ENCODE measurements around the gene PICALM.

PICALM gene

DNA sequence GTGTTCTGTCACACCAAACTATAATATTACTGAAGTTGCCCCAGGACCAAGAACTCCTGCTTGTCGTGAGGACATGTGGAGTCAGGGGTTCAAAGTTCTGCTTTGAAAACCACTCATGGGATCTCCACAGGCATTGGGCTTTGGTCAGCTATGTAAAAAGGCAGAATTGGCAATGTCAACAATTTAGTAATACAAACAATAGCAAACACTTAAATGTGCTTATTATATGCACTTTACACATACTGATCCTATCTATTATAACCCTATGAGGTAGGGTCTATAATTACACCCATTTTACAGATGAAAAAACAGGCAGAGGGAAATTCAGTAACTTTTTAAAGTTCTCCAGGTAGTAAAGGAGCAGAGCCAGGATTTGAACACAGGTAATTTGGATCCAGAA lies 119.1 kb downstream of the PICALM start (continued):
- TF ChIP-seq, protein P1, sequence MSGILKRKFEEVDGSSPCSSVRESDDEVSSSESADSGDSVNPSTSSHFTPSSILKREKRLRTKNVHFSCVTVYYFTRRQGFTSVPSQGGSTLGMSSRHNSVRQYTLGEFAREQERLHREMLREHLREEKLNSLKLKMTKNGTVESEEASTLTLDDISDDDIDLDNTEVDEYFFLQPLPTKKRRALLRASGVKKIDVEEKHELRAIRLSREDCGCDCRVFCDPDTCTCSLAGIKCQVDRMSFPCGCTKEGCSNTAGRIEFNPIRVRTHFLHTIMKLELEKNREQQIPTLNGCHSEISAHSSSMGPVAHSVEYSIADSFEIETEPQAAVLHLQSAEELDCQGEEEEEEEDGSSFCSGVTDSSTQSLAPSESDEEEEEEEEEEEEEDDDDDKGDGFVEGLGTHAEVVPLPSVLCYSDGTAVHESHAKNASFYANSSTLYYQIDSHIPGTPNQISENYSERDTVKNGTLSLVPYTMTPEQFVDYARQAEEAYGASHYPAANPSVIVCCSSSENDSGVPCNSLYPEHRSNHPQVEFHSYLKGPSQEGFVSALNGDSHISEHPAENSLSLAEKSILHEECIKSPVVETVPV (CRISPR knock-in tag; IDR thresholded peaks at IDR 0.05), result no peak
- TF ChIP-seq, protein P2, sequence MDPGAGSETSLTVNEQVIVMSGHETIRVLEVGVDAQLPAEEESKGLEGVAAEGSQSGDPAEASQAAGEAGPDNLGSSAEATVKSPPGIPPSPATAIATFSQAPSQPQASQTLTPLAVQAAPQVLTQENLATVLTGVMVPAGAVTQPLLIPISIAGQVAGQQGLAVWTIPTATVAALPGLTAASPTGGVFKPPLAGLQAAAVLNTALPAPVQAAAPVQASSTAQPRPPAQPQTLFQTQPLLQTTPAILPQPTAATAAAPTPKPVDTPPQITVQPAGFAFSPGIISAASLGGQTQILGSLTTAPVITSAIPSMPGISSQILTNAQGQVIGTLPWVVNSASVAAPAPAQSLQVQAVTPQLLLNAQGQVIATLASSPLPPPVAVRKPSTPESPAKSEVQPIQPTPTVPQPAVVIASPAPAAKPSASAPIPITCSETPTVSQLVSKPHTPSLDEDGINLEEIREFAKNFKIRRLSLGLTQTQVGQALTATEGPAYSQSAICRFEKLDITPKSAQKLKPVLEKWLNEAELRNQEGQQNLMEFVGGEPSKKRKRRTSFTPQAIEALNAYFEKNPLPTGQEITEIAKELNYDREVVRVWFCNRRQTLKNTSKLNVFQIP (CRISPR knock-in tag; IDR thresholded peaks at IDR 0.05; ENCODE audit: borderline replicate concordance, low read depth), result no peak
- no peak for TF ChIP-seq ZFP3 (CRISPR knock-in tag; IDR thresholded peaks at IDR 0.05)

DNA sequence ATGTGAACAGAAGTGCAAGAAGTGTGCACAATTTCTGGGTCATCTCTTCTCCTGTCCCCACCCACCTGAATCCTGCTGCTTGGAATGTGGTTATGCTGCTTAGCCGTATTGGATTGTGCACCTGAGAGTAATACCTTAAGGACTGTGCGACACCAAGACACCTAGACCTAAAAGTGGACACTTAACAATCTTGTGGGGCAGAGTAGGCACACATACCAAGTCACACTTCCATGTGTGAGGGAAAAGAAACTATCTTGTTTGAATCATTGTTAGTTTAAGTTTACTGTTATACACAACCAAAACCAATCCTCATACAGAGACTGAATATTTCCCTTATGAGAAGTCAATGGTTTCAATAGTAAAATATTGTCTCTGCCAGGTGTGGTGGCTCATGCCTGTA lies 120.0 kb downstream of the PICALM start:
- no peak; the same call in 1 of the 3 replicates for ATAC-seq
- TF ChIP-seq, protein P3, sequence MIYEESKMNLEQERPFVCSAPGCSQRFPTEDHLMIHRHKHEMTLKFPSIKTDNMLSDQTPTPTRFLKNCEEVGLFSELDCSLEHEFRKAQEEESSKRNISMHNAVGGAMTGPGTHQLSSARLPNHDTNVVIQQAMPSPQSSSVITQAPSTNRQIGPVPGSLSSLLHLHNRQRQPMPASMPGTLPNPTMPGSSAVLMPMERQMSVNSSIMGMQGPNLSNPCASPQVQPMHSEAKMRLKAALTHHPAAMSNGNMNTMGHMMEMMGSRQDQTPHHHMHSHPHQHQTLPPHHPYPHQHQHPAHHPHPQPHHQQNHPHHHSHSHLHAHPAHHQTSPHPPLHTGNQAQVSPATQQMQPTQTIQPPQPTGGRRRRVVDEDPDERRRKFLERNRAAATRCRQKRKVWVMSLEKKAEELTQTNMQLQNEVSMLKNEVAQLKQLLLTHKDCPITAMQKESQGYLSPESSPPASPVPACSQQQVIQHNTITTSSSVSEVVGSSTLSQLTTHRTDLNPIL (CRISPR knock-in tag; IDR thresholded peaks at IDR 0.05; ENCODE audit: low read depth), result no peak
- TF ChIP-seq ESRRG (CRISPR knock-in tag; IDR thresholded peaks at IDR 0.05), result no peak

DNA sequence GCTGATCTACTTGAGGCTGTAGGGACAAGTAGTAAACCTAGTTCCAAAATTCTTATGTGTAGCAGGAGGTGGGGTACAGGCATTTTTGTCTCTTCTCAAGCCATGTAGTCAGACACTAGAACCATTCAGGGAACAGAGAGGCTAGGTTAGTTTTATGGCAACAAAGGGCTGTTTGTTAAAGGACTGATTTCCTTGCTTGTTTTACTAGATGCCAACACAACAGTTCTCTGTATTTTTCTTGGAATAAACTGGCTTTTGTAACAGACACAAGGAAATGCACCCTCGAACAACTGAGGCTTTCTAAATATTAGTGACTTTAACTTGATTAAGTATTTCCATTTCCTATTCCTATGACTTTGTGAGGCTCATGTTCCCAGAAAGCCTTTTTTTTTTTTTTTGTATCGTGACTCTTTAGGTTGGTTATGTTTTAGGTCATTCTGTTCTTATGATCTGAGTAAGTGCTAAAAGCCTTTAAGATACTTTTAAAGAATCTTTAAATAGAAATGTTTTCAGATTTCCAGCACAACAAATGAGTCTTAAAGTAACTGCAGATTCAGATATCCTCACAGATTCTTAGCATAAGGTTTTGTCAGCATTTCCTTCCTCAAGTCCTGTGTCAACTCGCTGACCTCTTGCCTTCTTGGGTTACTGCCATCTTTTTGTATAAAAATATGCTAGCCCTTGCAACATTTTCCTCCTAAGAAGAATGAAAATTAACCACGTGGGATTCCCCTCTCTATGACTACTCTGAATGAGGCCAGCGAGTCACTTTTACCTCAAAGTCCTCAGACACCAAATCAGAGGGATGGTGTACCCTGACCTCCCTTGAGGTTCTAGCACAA lies 121.2 kb downstream of the PICALM start:
- peak; percentile 64 for ATAC-seq

DNA sequence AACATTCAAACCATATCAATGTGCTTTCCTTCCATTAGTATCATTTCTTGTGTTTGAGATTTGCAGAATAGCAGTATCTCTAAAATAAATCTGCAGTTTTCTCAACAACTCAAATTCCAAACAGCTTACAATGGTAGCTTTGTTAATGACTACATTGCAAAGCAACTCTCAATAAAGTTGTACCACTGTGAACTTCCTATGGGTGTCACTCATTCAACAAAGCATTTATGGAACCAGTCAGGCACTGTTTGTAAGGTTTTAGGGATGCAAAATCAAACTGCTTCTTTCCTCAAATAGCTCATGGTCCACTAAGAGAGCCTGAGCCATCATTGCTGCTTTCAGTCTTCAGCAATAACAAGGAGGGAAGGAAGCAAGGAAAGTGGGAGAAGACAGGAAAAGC lies 122.7 kb downstream of the PICALM start:
- 0 out of 3 replicates have a peak, but pooled peaks have one; percentile 6 for ATAC-seq
- TF ChIP-seq ZC3H10 (CRISPR knock-in tag; IDR thresholded peaks at IDR 0.05) (no peak), BACH2 (CRISPR knock-in tag; IDR thresholded peaks at IDR 0.05; ENCODE audit: borderline replicate concordance) (no peak), ESRRG (CRISPR knock-in tag; IDR thresholded peaks at IDR 0.05) (no peak), RARB (CRISPR knock-in tag; IDR thresholded peaks at IDR 0.05) (no peak), ARNTL (CRISPR knock-in tag; IDR thresholded peaks at IDR 0.05; ENCODE audit: borderline replicate concordance, low read depth) (no peak), OSR1 (CRISPR knock-in tag; IDR thresholded peaks at IDR 0.05) (no peak), TOX (CRISPR knock-in tag; IDR thresholded peaks at IDR 0.05; ENCODE audit: borderline replicate concordance) (no peak), ZNF565 (CRISPR knock-in tag; conservative IDR thresholded peaks at IDR 0.05; ENCODE audit: low read depth) (no peak), TCF4 (CRISPR knock-in tag; IDR thresholded peaks at IDR 0.05; ENCODE audit: borderline replicate concordance) (no peak)
- TF ChIP-seq, protein P3 (CRISPR knock-in tag; IDR thresholded peaks at IDR 0.05; ENCODE audit: low read depth), result no peak
- TF ChIP-seq, protein P4, sequence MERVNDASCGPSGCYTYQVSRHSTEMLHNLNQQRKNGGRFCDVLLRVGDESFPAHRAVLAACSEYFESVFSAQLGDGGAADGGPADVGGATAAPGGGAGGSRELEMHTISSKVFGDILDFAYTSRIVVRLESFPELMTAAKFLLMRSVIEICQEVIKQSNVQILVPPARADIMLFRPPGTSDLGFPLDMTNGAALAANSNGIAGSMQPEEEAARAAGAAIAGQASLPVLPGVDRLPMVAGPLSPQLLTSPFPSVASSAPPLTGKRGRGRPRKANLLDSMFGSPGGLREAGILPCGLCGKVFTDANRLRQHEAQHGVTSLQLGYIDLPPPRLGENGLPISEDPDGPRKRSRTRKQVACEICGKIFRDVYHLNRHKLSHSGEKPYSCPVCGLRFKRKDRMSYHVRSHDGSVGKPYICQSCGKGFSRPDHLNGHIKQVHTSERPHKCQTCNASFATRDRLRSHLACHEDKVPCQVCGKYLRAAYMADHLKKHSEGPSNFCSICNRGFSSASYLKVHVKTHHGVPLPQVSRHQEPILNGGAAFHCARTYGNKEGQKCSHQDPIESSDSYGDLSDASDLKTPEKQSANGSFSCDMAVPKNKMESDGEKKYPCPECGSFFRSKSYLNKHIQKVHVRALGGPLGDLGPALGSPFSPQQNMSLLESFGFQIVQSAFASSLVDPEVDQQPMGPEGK (CRISPR knock-in tag; IDR thresholded peaks at IDR 0.05; ENCODE audit: borderline replicate concordance), result no peak

More for the DNA sequence above, 121.2 kb downstream of the PICALM start:
- TF ChIP-seq ESRRG (CRISPR knock-in tag; IDR thresholded peaks at IDR 0.05), result no peak
- TF ChIP-seq ZNF565 (CRISPR knock-in tag; conservative IDR thresholded peaks at IDR 0.05; ENCODE audit: low read depth), result no peak
- TF ChIP-seq GLIS3 (CRISPR knock-in tag; IDR thresholded peaks at IDR 0.05), result no peak
- no peak for TF ChIP-seq ZC3H10 (CRISPR knock-in tag; IDR thresholded peaks at IDR 0.05)

DNA sequence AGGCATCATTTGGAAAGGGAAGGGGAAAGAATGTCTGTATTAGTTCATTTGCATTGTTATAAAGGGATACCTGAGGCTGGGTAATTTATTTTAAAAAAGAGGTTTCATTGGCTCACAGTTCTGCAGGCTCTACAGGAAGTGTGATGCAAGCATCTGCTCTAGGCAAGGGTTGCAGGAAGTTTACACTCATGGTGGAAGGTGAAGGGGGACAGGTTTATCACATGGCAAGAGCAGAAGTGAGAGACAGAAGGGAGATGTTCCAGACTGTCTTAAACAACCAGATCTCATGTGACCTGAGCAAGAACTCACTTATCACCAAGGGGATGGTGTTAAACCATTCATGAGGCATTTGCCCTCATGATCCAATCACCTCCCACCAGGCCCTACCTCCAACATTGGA lies 123.1 kb downstream of the PICALM start:
- TF ChIP-seq BACH2 (CRISPR knock-in tag; IDR thresholded peaks at IDR 0.05; ENCODE audit: borderline replicate concordance), result no peak
- no peak for TF ChIP-seq OSR1 (CRISPR knock-in tag; IDR thresholded peaks at IDR 0.05)
- no peak for ATAC-seq

All from SK-N-SH treated with all-trans-retinoic acid at 6 μM for 48 hours (cell line).